ENCODE measurements around the gene CCER1.
"Not testable (repeated sequence)": the region's sequence is repeated elsewhere in the genome, so short reads cannot be mapped to it uniquely, and the experiment has no call there.

Gene CCER1

GRCh38 chr12:90954921-90955320, at the start of gene CCER1:
Gene CCER1 (minus strand): TSS chr12:90955176. CDS start chr12:90954742, 434 bp downstream.
- no peaks in the 10 kb centered on the region for H3K9me3 ChIP-seq (ENCODE audit: control insufficient read depth, insufficient read depth, low read length)
- H3K4me1 ChIP-seq (ENCODE audit: insufficient read depth, low read length), result no peaks in the 10 kb centered on the region
- H3K36me3 ChIP-seq (ENCODE audit: insufficient read depth, low read length), result no peaks in the 10 kb centered on the region
- H3K9ac ChIP-seq (ENCODE audit: low read depth, low read length), result no peak within 1 kb of the TSS

GRCh38 chr12:91003737-91004136, 48.8 kb upstream of the CCER1 start:
- H3K9me3 ChIP-seq (ENCODE audit: control insufficient read depth, insufficient read depth, low read length), result no peaks in the 10 kb centered on the region
- H3K4me1 ChIP-seq (ENCODE audit: insufficient read depth, low read length), result no peaks in the 10 kb centered on the region
- no peak overlapping the region for H3K9ac ChIP-seq (ENCODE audit: low read depth, low read length)
- H3K36me3 ChIP-seq (ENCODE audit: insufficient read depth, low read length), result no peaks in the 10 kb centered on the region

DNA sequence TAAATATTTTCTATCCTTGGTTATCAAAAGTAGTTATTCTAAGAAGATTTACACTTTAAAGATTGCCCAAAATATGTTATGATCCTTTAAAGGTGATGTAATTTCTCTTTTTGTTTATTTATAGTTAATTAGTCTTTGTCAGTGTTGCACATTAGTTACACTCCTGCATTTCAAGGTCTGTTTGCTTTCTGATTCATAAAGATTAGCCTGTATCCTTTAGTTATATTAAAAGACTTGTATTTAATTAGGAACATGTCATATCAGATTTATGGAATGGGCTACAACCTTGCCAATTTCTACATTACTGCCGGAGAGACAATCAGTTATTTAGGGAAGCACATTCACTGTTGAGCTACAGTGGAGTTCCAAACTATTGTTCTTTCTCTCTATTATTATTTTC, 46.3 kb upstream of the CCER1 start:
- H3K9ac ChIP-seq (ENCODE audit: low read depth, low read length), result no peak overlapping the region
- H3K36me3 ChIP-seq (ENCODE audit: insufficient read depth, low read length), result no peaks in the 10 kb centered on the region
- H3K4me1 ChIP-seq (ENCODE audit: insufficient read depth, low read length), result no peaks in the 10 kb centered on the region
- H3K9me3 ChIP-seq (ENCODE audit: control insufficient read depth, insufficient read depth, low read length), result no peaks in the 10 kb centered on the region

- no peaks in the 10 kb centered on the region for H3K9me3 ChIP-seq (ENCODE audit: control insufficient read depth, insufficient read depth, low read length)
- H3K36me3 ChIP-seq (ENCODE audit: insufficient read depth, low read length), result no peaks in the 10 kb centered on the region
- no peak overlapping the region for H3K9ac ChIP-seq (ENCODE audit: low read depth, low read length)
- no peaks in the 10 kb centered on the region for H3K4me1 ChIP-seq (ENCODE audit: insufficient read depth, low read length)
Observed at GRCh38 chr12:90999966-91000365, 45.0 kb upstream of the CCER1 start.

- Histone ChIP-seq H3K36me3 (ENCODE audit: insufficient read depth, low read length) (no peaks in the 10 kb centered on the region), H3K9me3 (ENCODE audit: control insufficient read depth, insufficient read depth, low read length) (no peaks in the 10 kb centered on the region), H3K9ac (ENCODE audit: low read depth, low read length) (no peak overlapping the region), H3K4me1 (ENCODE audit: insufficient read depth, low read length) (no peaks in the 10 kb centered on the region)
Observed at GRCh38 chr12:90999527-90999926, 44.6 kb upstream of the CCER1 start.

GRCh38 chr12:90995010-90995409, 40.0 kb upstream of the CCER1 start:
- no peaks in the 10 kb centered on the region for H3K4me1 ChIP-seq (ENCODE audit: insufficient read depth, low read length)
- no peak overlapping the region for H3K9ac ChIP-seq (ENCODE audit: low read depth, low read length)
- no peaks in the 10 kb centered on the region for H3K9me3 ChIP-seq (ENCODE audit: control insufficient read depth, insufficient read depth, low read length)
- no peaks in the 10 kb centered on the region for H3K36me3 ChIP-seq (ENCODE audit: insufficient read depth, low read length)

GRCh38 chr12:90991952-90992465, 37.0 kb upstream of the CCER1 start:
- no peaks in the 10 kb centered on the region for H3K36me3 ChIP-seq (ENCODE audit: insufficient read depth, low read length)
- no peak overlapping the region for H3K9ac ChIP-seq (ENCODE audit: low read depth, low read length)
- no peaks in the 10 kb centered on the region for H3K9me3 ChIP-seq (ENCODE audit: control insufficient read depth, insufficient read depth, low read length)
- no peaks in the 10 kb centered on the region for H3K4me1 ChIP-seq (ENCODE audit: insufficient read depth, low read length)

- Histone ChIP-seq H3K9me3 (ENCODE audit: control insufficient read depth, insufficient read depth, low read length) (no peaks in the 10 kb centered on the region), H3K9ac (ENCODE audit: low read depth, low read length) (no peak overlapping the region), H3K4me1 (ENCODE audit: insufficient read depth, low read length) (no peaks in the 10 kb centered on the region)
Observed at GRCh38 chr12:90990611-90991010, 35.6 kb upstream of the CCER1 start.

DNA sequence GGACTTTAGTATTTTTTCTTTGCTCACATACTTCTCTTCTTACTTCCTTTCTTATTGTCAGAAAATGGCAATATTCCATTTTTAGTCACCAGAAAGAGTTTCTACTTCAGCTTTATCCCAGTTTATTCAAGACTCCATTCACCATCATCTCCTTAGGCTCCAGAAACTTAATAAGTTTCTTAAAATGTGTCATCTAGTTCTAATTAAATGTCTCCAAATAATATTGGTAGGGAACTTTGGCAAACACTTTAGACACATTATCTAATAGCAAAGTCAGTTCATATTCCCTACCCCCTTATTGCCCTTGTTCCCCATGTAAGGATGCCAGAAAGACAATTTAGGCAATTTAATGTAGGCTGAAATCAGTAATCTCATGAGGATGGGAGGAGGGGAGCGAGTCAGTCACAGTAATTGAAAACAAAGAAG, 34.7 kb upstream of the CCER1 start:
- Histone ChIP-seq H3K9ac (ENCODE audit: low read depth, low read length) (no peak overlapping the region), H3K9me3 (ENCODE audit: control insufficient read depth, insufficient read depth, low read length) (no peaks in the 10 kb centered on the region), H3K4me1 (ENCODE audit: insufficient read depth, low read length) (no peaks in the 10 kb centered on the region), H3K36me3 (ENCODE audit: insufficient read depth, low read length) (no peaks in the 10 kb centered on the region)

More at GRCh38 chr12:90990611-90991010, 35.6 kb upstream of the CCER1 start:
- no peaks in the 10 kb centered on the region for H3K36me3 ChIP-seq (ENCODE audit: insufficient read depth, low read length)

- H3K9me3 ChIP-seq (ENCODE audit: control insufficient read depth, insufficient read depth, low read length), result no peaks in the 10 kb centered on the region
- no peak overlapping the region for H3K9ac ChIP-seq (ENCODE audit: low read depth, low read length)
- H3K36me3 ChIP-seq (ENCODE audit: insufficient read depth, low read length), result no peaks in the 10 kb centered on the region
- no peaks in the 10 kb centered on the region for H3K4me1 ChIP-seq (ENCODE audit: insufficient read depth, low read length)
Observed at GRCh38 chr12:90987520-90987919, 32.5 kb upstream of the CCER1 start.

GRCh38 chr12:90987101-90987500, 32.1 kb upstream of the CCER1 start:
- Histone ChIP-seq H3K4me1 (ENCODE audit: insufficient read depth, low read length) (no peaks in the 10 kb centered on the region), H3K36me3 (ENCODE audit: insufficient read depth, low read length) (no peaks in the 10 kb centered on the region), H3K9me3 (ENCODE audit: control insufficient read depth, insufficient read depth, low read length) (no peaks in the 10 kb centered on the region), H3K9ac (ENCODE audit: low read depth, low read length) (no peak overlapping the region)

- not testable (repeated sequence) for H3K9me3 ChIP-seq (ENCODE audit: control insufficient read depth, insufficient read depth, low read length); H3K36me3 ChIP-seq (ENCODE audit: insufficient read depth, low read length); H3K4me1 ChIP-seq (ENCODE audit: insufficient read depth, low read length); H3K9ac ChIP-seq (ENCODE audit: low read depth, low read length)
Observed at GRCh38 chr12:90985331-90985730, 30.4 kb upstream of the CCER1 start.

DNA sequence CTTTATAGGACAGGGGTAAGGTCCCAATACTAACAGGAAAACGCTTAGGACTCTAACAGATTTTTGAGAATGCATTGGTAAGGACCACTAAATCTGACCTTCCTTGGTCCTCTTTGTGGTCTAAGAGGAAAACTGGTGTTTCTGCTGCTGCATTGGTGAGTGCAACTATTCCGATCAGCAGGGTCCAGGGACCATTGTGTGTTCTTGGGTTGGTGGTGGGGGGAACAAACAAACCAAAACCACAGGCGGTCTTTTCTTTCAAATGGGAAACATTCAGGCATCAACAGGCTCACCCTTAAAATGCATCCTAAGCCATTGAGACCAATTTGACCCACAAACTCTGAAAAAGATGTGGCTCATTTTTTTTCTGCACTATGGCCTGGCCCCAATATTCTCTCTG, 29.1 kb upstream of the CCER1 start:
- Histone ChIP-seq H3K9ac (ENCODE audit: low read depth, low read length) (no peak overlapping the region), H3K4me1 (ENCODE audit: insufficient read depth, low read length) (no peaks in the 10 kb centered on the region), H3K9me3 (ENCODE audit: control insufficient read depth, insufficient read depth, low read length) (no peaks in the 10 kb centered on the region)

GRCh38 chr12:90982170-90982569, 27.2 kb upstream of the CCER1 start:
- H3K4me1 ChIP-seq (ENCODE audit: insufficient read depth, low read length), result no peaks in the 10 kb centered on the region
- H3K9me3 ChIP-seq (ENCODE audit: control insufficient read depth, insufficient read depth, low read length), result no peaks in the 10 kb centered on the region
- no peaks in the 10 kb centered on the region for H3K36me3 ChIP-seq (ENCODE audit: insufficient read depth, low read length)
- no peak overlapping the region for H3K9ac ChIP-seq (ENCODE audit: low read depth, low read length)

More for the DNA sequence above, 29.1 kb upstream of the CCER1 start:
- H3K36me3 ChIP-seq (ENCODE audit: insufficient read depth, low read length), result no peaks in the 10 kb centered on the region

GRCh38 chr12:90979951-90980350, 25.0 kb upstream of the CCER1 start:
- H3K9ac ChIP-seq (ENCODE audit: low read depth, low read length), result no peak overlapping the region
- H3K4me1 ChIP-seq (ENCODE audit: insufficient read depth, low read length), result no peaks in the 10 kb centered on the region; the same call in 1 of the 2 replicates
- no peaks in the 10 kb centered on the region for H3K9me3 ChIP-seq (ENCODE audit: control insufficient read depth, insufficient read depth, low read length)
- H3K36me3 ChIP-seq (ENCODE audit: insufficient read depth, low read length), result no peaks in the 10 kb centered on the region

- H3K4me1 ChIP-seq (ENCODE audit: insufficient read depth, low read length), result peaks cover 9% of the 10 kb centered on the region; the same call in 1 of the 2 replicates
- no peaks in the 10 kb centered on the region for H3K36me3 ChIP-seq (ENCODE audit: insufficient read depth, low read length)
- H3K9me3 ChIP-seq (ENCODE audit: control insufficient read depth, insufficient read depth, low read length), result no peaks in the 10 kb centered on the region
- no peak overlapping the region for H3K9ac ChIP-seq (ENCODE audit: low read depth, low read length)
Observed at GRCh38 chr12:90979019-90979418, 24.0 kb upstream of the CCER1 start.
